ENCODE measurements around the gene SASH3. TPM values are rescaled to one million over a fixed set of nuclear protein-coding genes. Genes with fewer than 3 reads are reported as not detected.
A peak's percentile ranks its signal among the peaks of the same experiment; 100 is the strongest.

SASH3 gene
- total RNA-seq, 1 donor: not detected

DNA sequence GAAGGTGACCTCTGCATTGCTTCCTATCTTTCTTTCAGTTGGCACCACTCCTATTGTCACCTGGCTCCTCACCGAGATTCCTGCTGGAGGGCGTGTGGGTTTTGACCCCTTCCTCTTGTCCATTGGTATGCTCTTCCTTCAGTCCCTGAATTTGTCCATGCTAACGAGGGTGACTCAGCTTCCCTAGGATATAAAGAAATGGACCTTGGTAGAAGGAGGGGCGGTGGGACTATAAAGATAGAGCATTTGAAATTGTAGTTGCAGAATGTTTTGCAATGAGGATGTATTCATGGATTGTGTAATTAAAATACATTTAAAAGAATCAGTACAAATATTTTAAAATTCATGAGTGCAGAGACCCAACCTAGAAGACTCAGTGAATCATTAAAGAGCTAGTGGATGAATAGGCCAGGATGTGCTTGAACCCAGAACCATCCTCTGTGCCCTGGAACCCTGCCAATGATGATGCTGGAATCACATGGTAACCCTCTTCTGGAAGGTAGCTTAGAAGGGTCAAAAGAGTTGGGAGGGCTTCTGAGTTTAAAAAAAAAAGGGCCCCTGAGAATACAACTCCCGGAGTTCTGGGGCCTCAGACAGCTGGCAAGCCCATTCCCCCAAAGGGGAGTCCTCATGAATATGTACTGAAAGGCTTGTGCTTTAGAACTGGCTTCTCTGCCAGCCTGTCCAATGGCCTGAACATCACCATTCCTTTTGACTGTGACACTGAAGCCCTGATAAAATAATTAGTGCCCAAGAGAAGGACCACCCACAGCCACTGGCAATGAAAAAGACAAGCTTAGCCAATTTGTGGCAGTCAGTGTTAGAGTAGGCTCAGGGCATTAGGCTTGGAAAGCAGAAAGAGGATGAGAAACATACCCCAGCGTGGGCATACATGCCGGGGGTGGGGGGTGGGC is 32.9 kb upstream of the SASH3 start:
- DNase-seq (ENCODE audit: low read depth): no peak
- H3K4me3 ChIP-seq (ENCODE audit: low read depth, low read length): no peak overlapping the region
- no peak for TF ChIP-seq CTCF (IDR thresholded peaks at IDR 0.05; ENCODE audit: insufficient read depth, low read depth, low read length)

DNA sequence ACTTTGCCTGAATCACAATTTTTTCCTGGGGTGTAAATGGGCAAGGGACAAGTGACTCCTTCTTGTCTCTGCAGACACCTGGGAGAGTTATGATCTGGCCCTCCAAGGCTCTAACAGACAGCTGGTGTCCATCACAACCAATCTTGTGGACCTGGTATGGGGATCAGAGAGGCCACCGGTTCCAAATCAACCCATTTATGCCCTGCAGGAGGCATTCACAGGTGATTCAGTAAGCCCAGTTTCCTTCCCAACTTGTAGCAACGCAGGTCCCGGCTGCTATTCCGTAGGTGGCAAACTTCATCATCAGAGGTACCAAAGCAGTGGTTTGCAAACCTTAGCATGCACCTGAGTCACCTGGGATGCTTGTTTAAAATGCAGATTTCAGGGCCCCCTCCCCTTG is 32.2 kb upstream of the SASH3 start:
- H3K4me3 ChIP-seq (ENCODE audit: low read depth, low read length): no peak overlapping the region
- DNase-seq (ENCODE audit: low read depth): no peak
- TF ChIP-seq CTCF (IDR thresholded peaks at IDR 0.05; ENCODE audit: insufficient read depth, low read depth, low read length): no peak

- no peak overlapping the region for H3K4me3 ChIP-seq (ENCODE audit: low read depth, low read length)
- no peak for TF ChIP-seq CTCF (IDR thresholded peaks at IDR 0.05; ENCODE audit: insufficient read depth, low read depth, low read length)
- peak; percentile 76 for DNase-seq (ENCODE audit: low read depth)
Observed at GRCh38 chrX:129748305-129748704, 31.4 kb upstream of the SASH3 start.

GRCh38 chrX:129749069-129749468 is 30.7 kb upstream of the SASH3 start:
- DNase-seq (ENCODE audit: low read depth): peak; percentile 42
- no peak for TF ChIP-seq CTCF (IDR thresholded peaks at IDR 0.05; ENCODE audit: insufficient read depth, low read depth, low read length)
- H3K4me3 ChIP-seq (ENCODE audit: low read depth, low read length): no peak overlapping the region

DNA sequence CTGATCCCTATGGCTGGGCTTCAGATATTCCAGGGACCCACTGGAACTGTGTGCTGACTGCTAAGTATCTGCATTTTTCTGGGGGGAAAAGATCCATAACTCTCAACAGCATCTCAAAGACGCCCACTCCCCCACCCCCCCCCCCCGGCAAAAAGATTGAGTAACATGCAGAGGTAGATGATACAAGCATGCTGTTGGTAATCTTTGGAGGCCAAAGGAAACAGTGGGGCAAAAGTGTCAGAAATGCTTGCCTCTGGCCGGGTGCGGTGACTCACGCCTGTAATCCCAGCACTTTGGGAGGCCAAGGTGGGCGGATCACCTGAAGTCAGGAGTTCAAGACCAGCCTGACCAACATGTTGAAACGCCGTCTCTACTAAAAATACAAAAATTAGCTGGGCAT is 28.8 kb upstream of the SASH3 start:
- H3K4me3 ChIP-seq (ENCODE audit: low read depth, low read length): no peak overlapping the region
- TF ChIP-seq CTCF (IDR thresholded peaks at IDR 0.05; ENCODE audit: insufficient read depth, low read depth, low read length): no peak
- DNase-seq (ENCODE audit: low read depth): peak; percentile 21

GRCh38 chrX:129754056-129755024 is 25.4 kb upstream of the SASH3 start:
- DNase-seq (ENCODE audit: low read depth): no peak
- no peak overlapping the region for H3K4me3 ChIP-seq (ENCODE audit: low read depth, low read length)
- TF ChIP-seq CTCF (IDR thresholded peaks at IDR 0.05; ENCODE audit: insufficient read depth, low read depth, low read length): peak; percentile 39
